SK-N-SH treated with all-trans-retinoic acid at 6 μM for 48 hours (cell line): ENCODE data around the gene GARS1.

Source experiments
- ATAC-seq: fragments of 200-7000 bp; cut with Tn5 transposase; 3 replicates; pipeline ENCODE4 v1.9.1; 2020; ENCODE audit warnings: mild to moderate bottlenecking, moderate library complexity
- ARNTL ChIP-seq: fragments of 450-650 bp; formaldehyde crosslinking; IDR thresholded peaks from 2 replicates; pipeline ENCODE4 v1.5.0; 2020; ENCODE audit warnings: low read depth, mild to moderate bottlenecking, moderate library complexity, borderline replicate concordance
- BACH2 ChIP-seq: fragments of 250-450 bp; sonication (Bioruptor Pico); IDR thresholded peaks from 2 replicates; pipeline ENCODE4 v1.9.0; 2021; ENCODE audit warnings: mild to moderate bottlenecking, borderline replicate concordance
- CREB5 ChIP-seq: fragments of 250-450 bp; sonication (Bioruptor Pico); IDR thresholded peaks from 2 replicates; pipeline ENCODE4 v1.5.1; 2020; ENCODE audit warnings: low read depth, mild to moderate bottlenecking, moderate library complexity
- CSRNP3 ChIP-seq: fragments of 250-450 bp; sonication (Bioruptor Pico); IDR thresholded peaks from 2 replicates; pipeline ENCODE4 v1.5.1; 2021; ENCODE audit warnings: mild to moderate bottlenecking, moderate library complexity
- ESRRG ChIP-seq: fragments of 250-450 bp; sonication (Bioruptor Pico); IDR thresholded peaks from 2 replicates; pipeline ENCODE4 v1.6.1; 2021; ENCODE audit warnings: mild to moderate bottlenecking
- GLIS3 ChIP-seq: fragments of 250-450 bp; sonication (Bioruptor Pico); IDR thresholded peaks from 2 replicates; pipeline ENCODE4 v1.5.0; 2020; ENCODE audit warnings: mild to moderate bottlenecking, moderate library complexity
- ISL1 ChIP-seq: fragments of 250-450 bp; sonication (Bioruptor Pico); IDR thresholded peaks from 2 replicates; pipeline ENCODE4 v2.1.2; 2022; ENCODE audit warnings: mild to moderate bottlenecking, moderate library complexity
- PATZ1 ChIP-seq: fragments of 250-450 bp; sonication (Bioruptor Pico); IDR thresholded peaks from 2 replicates; pipeline ENCODE4 v1.8.0; 2020; ENCODE audit warnings: mild to moderate bottlenecking, moderate library complexity, borderline replicate concordance
- PPARA ChIP-seq: fragments of 250-450 bp; sonication (Bioruptor Pico); IDR thresholded peaks from 2 replicates; pipeline ENCODE4 v1.5.0; 2020; ENCODE audit warnings: mild to moderate bottlenecking, borderline replicate concordance
- SNAI2 ChIP-seq: fragments of 250-450 bp; sonication (Bioruptor Pico); IDR thresholded peaks from 2 replicates; pipeline ENCODE4 v1.5.0; 2020; ENCODE audit warnings: mild to moderate bottlenecking, moderate library complexity
- TCF4 ChIP-seq: fragments of 250-450 bp; sonication (Bioruptor Pico); IDR thresholded peaks from 2 replicates; pipeline ENCODE4 v1.8.0; 2021; ENCODE audit warnings: mild to moderate bottlenecking, moderate library complexity, borderline replicate concordance
- TOX ChIP-seq: fragments of 250-450 bp; sonication (Bioruptor Pico); IDR thresholded peaks from 2 replicates; pipeline ENCODE4 v1.8.0; 2021; ENCODE audit warnings: mild to moderate bottlenecking, moderate library complexity, borderline replicate concordance
- ZC3H10 ChIP-seq: fragments of 250-450 bp; sonication (Bioruptor Pico); IDR thresholded peaks from 2 replicates; pipeline ENCODE4 v1.5.1; 2021; ENCODE audit warnings: mild to moderate bottlenecking, moderate library complexity
- ZFP3 ChIP-seq: fragments of 250-450 bp; sonication (Bioruptor Pico); IDR thresholded peaks from 2 replicates; pipeline ENCODE4 v1.5.0; 2020; ENCODE audit warnings: mild to moderate bottlenecking, moderate library complexity
- ZFP30 ChIP-seq: fragments of 450-650 bp; formaldehyde crosslinking; IDR thresholded peaks from 2 replicates; pipeline ENCODE4 v1.5.0; 2022; ENCODE audit warnings: mild to moderate bottlenecking, moderate library complexity
- ZNF565 ChIP-seq: fragments of 450-650 bp; formaldehyde crosslinking; conservative IDR thresholded peaks from 2 replicates; pipeline ENCODE4 v1.5.0; 2020; ENCODE audit warnings: low read depth, mild to moderate bottlenecking, moderate library complexity
- ZNF70 ChIP-seq: fragments of 450-650 bp; formaldehyde crosslinking; IDR thresholded peaks from 2 replicates; pipeline ENCODE4 v1.5.0; 2020; ENCODE audit warnings: mild to moderate bottlenecking, moderate library complexity
- ZNF8 ChIP-seq: fragments of 450-650 bp; formaldehyde crosslinking; IDR thresholded peaks from 2 replicates; pipeline ENCODE4 v1.5.0; 2020; ENCODE audit warnings: mild to moderate bottlenecking, moderate library complexity

The GARS1 gene

GRCh38 chr7:30596014-30596641 is 1.4 kb downstream of the GARS1 start:
- no peak for TF ChIP-seq TCF4 (CRISPR knock-in tag)
- TF ChIP-seq ISL1 (CRISPR knock-in tag) = no peak
- TF ChIP-seq GLIS3 (CRISPR knock-in tag) = no peak
- TF ChIP-seq, all 23 proteins: peak for 0
- peak; percentile 36 for ATAC-seq

- TF ChIP-seq ZC3H10 (CRISPR knock-in tag) (no peak), ZFP30 (CRISPR knock-in tag) (no peak), ARNTL (no peak), ZNF8 (CRISPR knock-in tag) (no peak), TCF4 (CRISPR knock-in tag) (no peak), ZFP3 (no peak), BACH2 (CRISPR knock-in tag) (no peak), TOX (CRISPR knock-in tag) (no peak)
- no peak for ATAC-seq
Observed at GRCh38 chr7:30596721-30597120, 2.0 kb downstream of the GARS1 start.

- no peak for ATAC-seq
- no peak for TF ChIP-seq BACH2 (CRISPR knock-in tag)
Observed at GRCh38 chr7:30598121-30598876, 3.6 kb downstream of the GARS1 start.

GRCh38 chr7:30604901-30605300 is 10.2 kb downstream of the GARS1 start:
- TF ChIP-seq BACH2 (CRISPR knock-in tag) (no peak), GLIS3 (CRISPR knock-in tag) (no peak), TOX (CRISPR knock-in tag) (no peak), ZNF70 (no peak), CREB5 (CRISPR knock-in tag) (no peak), SNAI2 (CRISPR knock-in tag) (no peak), PATZ1 (CRISPR knock-in tag) (no peak), ESRRG (no peak), CSRNP3 (CRISPR knock-in tag) (no peak)
- no peak for ATAC-seq

- peak; percentile 65 for ATAC-seq
- no peak for TF ChIP-seq ZFP3
- peak; percentile 20; the same call in 1 of the 2 replicates for TF ChIP-seq ZC3H10 (CRISPR knock-in tag)
- peak; percentile 67 for TF ChIP-seq ISL1 (CRISPR knock-in tag)
- TF ChIP-seq BACH2 (CRISPR knock-in tag) = 0 out of 2 replicates have a peak, but pooled peaks have one; percentile 32
- no peak for TF ChIP-seq PPARA (CRISPR knock-in tag)
- TF ChIP-seq PATZ1 (CRISPR knock-in tag) = no peak; the same call in 1 of the 2 replicates
- TF ChIP-seq ESRRG = no peak
- no peak for TF ChIP-seq ZNF565 (CRISPR knock-in tag)
- TF ChIP-seq TOX (CRISPR knock-in tag) = no peak
- no peak for TF ChIP-seq ARNTL
- TF ChIP-seq, all 23 proteins: peak for 3
Observed at GRCh38 chr7:30605832-30606231, 11.2 kb downstream of the GARS1 start.
